GM18907 (cell line): Measurements from ENCODE around the gene ARHGEF11.
A peak's percentile ranks its signal among the peaks of the same experiment; 100 is the strongest.
"Not testable (repeated sequence)": the region's sequence is repeated elsewhere in the genome, so short reads cannot be mapped to it uniquely, and the experiment has no call there.

Experiments
- ATAC-seq: cut with Tn5 transposase; IDR thresholded peaks from one replicate; pipeline ENCODE4 v1.9.1; 2021; ENCODE audit warnings: mild to moderate bottlenecking, moderate library complexity; ENCODE audit not compliant: unreplicated experiment

Gene ARHGEF11

GRCh38 chr1:157045250-157046218 lies at the start of gene ARHGEF11:
ARHGEF11 (minus strand) TSS chr1:157045742; CDS start chr1:157044330, 1,412 bp downstream.
- peak; percentile 81 for ATAC-seq

GRCh38 chr1:157095091-157095490 lies 49.5 kb upstream of the ARHGEF11 start:
- no peak for ATAC-seq

GRCh38 chr1:157092831-157093230 lies 47.3 kb upstream of the ARHGEF11 start:
- no peak for ATAC-seq

- no peak for ATAC-seq
Measured at GRCh38 chr1:157091668-157092273, 46.2 kb upstream of the ARHGEF11 start.

- ATAC-seq, result no peak
Measured at GRCh38 chr1:157091186-157091585, 45.6 kb upstream of the ARHGEF11 start.

- no peak for ATAC-seq
Measured at GRCh38 chr1:157090771-157091170, 45.2 kb upstream of the ARHGEF11 start.

- no peak for ATAC-seq
Measured at GRCh38 chr1:157090196-157090647, 44.7 kb upstream of the ARHGEF11 start.

- ATAC-seq, result no peak
Measured at GRCh38 chr1:157089789-157090188, 44.2 kb upstream of the ARHGEF11 start.

GRCh38 chr1:157088607-157089006 lies 43.1 kb upstream of the ARHGEF11 start:
- no peak for ATAC-seq

GRCh38 chr1:157087030-157087429 lies 41.5 kb upstream of the ARHGEF11 start:
- no peak for ATAC-seq

- ATAC-seq, result no peak
Measured at GRCh38 chr1:157086299-157086698, 40.8 kb upstream of the ARHGEF11 start.

- ATAC-seq, result no peak
Measured at GRCh38 chr1:157085421-157085820, 39.9 kb upstream of the ARHGEF11 start.

GRCh38 chr1:157084720-157085119 lies 39.2 kb upstream of the ARHGEF11 start:
- ATAC-seq, result no peak

- no peak for ATAC-seq
Measured at GRCh38 chr1:157081707-157082106, 36.2 kb upstream of the ARHGEF11 start.

- no peak for ATAC-seq
Measured at GRCh38 chr1:157080714-157081113, 35.2 kb upstream of the ARHGEF11 start.

- ATAC-seq, result no peak
Measured at GRCh38 chr1:157077394-157077793, 31.9 kb upstream of the ARHGEF11 start.

- ATAC-seq, result no peak
Measured at GRCh38 chr1:157073944-157074685, 28.6 kb upstream of the ARHGEF11 start.

- ATAC-seq, result no peak
Measured at GRCh38 chr1:157069601-157070000, 24.1 kb upstream of the ARHGEF11 start.

- not testable (repeated sequence) for ATAC-seq
Measured at GRCh38 chr1:157059241-157059640, 13.7 kb upstream of the ARHGEF11 start.

GRCh38 chr1:157056269-157056668 lies 10.7 kb upstream of the ARHGEF11 start:
- no peak for ATAC-seq

- not testable (repeated sequence) for ATAC-seq
Measured at GRCh38 chr1:157055729-157056128, 10.2 kb upstream of the ARHGEF11 start.
